ENCODE measurements around the gene AIFM2.

Gene AIFM2

DNA sequence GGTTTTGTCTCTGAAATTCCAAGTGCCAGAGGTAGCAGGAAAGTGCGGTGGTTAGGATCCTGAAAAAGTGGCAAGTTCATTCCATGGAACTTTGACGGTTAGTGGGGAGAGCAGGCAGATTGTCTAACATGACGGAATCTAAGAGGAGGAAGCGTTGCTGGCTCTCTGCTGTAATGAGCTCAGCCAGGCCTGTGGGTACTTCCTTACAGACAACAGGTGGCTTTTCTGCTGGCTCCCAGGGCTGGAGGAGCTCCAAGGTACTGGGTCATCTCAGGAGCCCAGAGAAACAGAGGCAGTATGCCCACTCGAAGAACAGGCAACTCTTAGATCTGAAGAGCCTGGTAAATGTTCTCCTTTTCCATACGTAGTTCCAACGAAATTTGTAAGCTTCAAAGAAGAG is 3.1 kb upstream of the AIFM2 start:
- TF ChIP-seq TAF1 (IDR thresholded peaks at IDR 0.05; ENCODE audit: borderline replicate concordance, insufficient read depth, low read length) (no peak), POLR2AphosphoS5 (IDR thresholded peaks at IDR 0.05; ENCODE audit: low read depth, low read length) (no peak), SIN3A (IDR thresholded peaks at IDR 0.05; ENCODE audit: borderline replicate concordance, insufficient read depth, low read length) (no peak), FOXP2 (optimal IDR thresholded peaks at IDR 0.05; ENCODE audit: borderline replicate concordance, extremely low read depth, extremely low read length, insufficient read depth) (no peak)
- TF ChIP-seq, protein P1, sequence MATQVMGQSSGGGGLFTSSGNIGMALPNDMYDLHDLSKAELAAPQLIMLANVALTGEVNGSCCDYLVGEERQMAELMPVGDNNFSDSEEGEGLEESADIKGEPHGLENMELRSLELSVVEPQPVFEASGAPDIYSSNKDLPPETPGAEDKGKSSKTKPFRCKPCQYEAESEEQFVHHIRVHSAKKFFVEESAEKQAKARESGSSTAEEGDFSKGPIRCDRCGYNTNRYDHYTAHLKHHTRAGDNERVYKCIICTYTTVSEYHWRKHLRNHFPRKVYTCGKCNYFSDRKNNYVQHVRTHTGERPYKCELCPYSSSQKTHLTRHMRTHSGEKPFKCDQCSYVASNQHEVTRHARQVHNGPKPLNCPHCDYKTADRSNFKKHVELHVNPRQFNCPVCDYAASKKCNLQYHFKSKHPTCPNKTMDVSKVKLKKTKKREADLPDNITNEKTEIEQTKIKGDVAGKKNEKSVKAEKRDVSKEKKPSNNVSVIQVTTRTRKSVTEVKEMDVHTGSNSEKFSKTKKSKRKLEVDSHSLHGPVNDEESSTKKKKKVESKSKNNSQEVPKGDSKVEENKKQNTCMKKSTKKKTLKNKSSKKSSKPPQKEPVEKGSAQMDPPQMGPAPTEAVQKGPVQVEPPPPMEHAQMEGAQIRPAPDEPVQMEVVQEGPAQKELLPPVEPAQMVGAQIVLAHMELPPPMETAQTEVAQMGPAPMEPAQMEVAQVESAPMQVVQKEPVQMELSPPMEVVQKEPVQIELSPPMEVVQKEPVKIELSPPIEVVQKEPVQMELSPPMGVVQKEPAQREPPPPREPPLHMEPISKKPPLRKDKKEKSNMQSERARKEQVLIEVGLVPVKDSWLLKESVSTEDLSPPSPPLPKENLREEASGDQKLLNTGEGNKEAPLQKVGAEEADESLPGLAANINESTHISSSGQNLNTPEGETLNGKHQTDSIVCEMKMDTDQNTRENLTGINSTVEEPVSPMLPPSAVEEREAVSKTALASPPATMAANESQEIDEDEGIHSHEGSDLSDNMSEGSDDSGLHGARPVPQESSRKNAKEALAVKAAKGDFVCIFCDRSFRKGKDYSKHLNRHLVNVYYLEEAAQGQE (IDR thresholded peaks at IDR 0.05; ENCODE audit: insufficient read depth in 1 of 2, low read depth in 2 of 2, low read length in 2 of 2) = no peak

DNA sequence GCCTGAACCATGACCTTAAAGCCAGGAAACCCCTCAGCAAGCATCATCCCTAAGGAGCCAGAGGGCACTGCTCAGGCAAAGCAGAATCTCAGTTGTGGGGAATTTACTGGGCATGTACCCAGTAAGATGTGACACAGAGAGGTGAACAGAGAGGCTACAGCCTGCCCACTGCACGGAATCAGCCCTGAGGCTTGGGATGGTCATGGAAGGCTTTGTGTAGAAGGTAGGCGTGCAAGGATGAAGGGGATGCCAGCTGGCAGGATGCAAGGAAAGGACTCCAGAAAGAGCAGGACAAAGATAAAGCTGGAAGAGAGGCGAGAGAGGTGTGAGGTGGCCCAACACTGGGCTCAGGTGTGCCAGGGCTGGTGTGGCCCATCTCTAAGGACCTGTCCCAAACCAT is 2.4 kb upstream of the AIFM2 start:
- no peak for TF ChIP-seq FOXP2 (optimal IDR thresholded peaks at IDR 0.05; ENCODE audit: borderline replicate concordance, extremely low read depth, extremely low read length, insufficient read depth)
- no peak for TF ChIP-seq TAF1 (IDR thresholded peaks at IDR 0.05; ENCODE audit: borderline replicate concordance, insufficient read depth, low read length)
- TF ChIP-seq, protein P1 (IDR thresholded peaks at IDR 0.05; ENCODE audit: insufficient read depth in 1 of 2, low read depth in 2 of 2, low read length in 2 of 2) = no peak
- no peak for TF ChIP-seq SIN3A (IDR thresholded peaks at IDR 0.05; ENCODE audit: borderline replicate concordance, insufficient read depth, low read length)
- no peak for TF ChIP-seq POLR2AphosphoS5 (IDR thresholded peaks at IDR 0.05; ENCODE audit: low read depth, low read length)

DNA sequence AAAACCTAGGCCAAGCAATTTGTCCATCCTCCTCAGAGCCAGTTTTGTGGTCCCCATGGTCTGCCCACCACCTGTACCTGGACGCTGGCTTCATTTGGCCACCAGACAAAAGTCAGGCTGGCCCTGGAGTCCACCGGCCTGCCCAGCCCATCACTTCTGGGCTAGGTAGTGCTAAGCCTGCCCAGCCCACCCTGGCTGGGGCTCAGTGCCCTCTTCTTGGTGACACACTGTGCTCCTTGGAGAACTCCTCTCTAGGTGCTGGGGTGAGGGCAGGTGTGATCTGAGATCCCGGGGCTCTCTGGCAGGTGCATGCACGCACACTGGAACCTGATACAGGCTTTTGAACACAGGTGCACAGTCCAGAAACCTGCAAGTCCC is 1.1 kb downstream of the AIFM2 start:
- TF ChIP-seq SIN3A (IDR thresholded peaks at IDR 0.05; ENCODE audit: borderline replicate concordance, insufficient read depth, low read length) = no peak
- TF ChIP-seq, protein P1 (IDR thresholded peaks at IDR 0.05; ENCODE audit: insufficient read depth in 1 of 2, low read depth in 2 of 2, low read length in 2 of 2) = no peak
- TF ChIP-seq TAF1 (IDR thresholded peaks at IDR 0.05; ENCODE audit: borderline replicate concordance, insufficient read depth, low read length) = no peak
- no peak for TF ChIP-seq FOXP2 (optimal IDR thresholded peaks at IDR 0.05; ENCODE audit: borderline replicate concordance, extremely low read depth, extremely low read length, insufficient read depth)
- no peak for TF ChIP-seq POLR2AphosphoS5 (IDR thresholded peaks at IDR 0.05; ENCODE audit: low read depth, low read length)

DNA sequence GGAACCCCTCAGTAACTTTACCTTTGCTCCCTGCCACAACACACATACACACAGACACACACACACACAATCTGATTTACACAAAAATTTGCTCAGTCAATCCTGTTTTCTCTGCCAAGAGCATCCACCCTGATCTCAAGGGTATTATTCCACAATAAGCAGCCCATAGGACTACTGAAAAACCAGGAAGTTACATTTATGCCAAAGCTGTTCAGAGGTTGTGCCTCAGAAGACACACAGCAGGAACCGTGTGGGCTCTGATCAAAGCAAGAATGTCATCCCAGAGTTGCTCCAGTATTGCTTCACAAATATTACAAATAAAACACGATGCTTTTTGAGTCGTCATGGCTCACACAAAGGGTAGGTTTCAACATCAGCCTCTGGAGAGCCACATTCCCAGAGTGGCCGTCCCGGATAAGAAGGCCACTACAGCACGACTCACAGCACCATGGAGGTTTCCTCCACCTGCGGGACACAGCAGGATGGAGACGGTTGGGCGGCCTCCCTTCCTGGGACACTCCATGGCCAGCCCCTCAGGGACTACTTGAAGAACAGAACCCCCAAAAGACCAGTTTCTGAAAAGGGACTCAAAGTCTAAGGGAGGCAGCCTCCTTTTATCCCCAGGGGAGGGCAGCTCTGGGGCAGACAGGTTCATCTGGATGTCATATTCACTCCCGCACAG is 1.6 kb downstream of the AIFM2 start:
- TF ChIP-seq, protein P1 (IDR thresholded peaks at IDR 0.05; ENCODE audit: insufficient read depth in 1 of 2, low read depth in 2 of 2, low read length in 2 of 2) = no peak
- no peak for TF ChIP-seq TAF1 (IDR thresholded peaks at IDR 0.05; ENCODE audit: borderline replicate concordance, insufficient read depth, low read length)
- TF ChIP-seq POLR2AphosphoS5 (IDR thresholded peaks at IDR 0.05; ENCODE audit: low read depth, low read length) = no peak

Measured in PFSK-1 (cell line).